Left ventricle myocardium inferior (tissue), 1 donor: ENCODE results near the gene LRRC31. TPM values are rescaled to one million over a fixed set of nuclear protein-coding genes. Genes with fewer than 3 reads are reported as not detected.

Experiments used
- DNase-seq: peaks from one replicate; pipeline ENCODE4 v3.0.0-alpha.2; 2020
- H3K27ac ChIP-seq: fragments of 200-600 bp; replicated peaks from 2 replicates; pipeline ENCODE4 v1.8.0; 2021
- H3K27me3 ChIP-seq: fragments of 200-600 bp; 2 replicates; pipeline ENCODE4 v1.8.0; 2021; ENCODE audit warnings: low read depth
- H3K36me3 ChIP-seq: fragments of 200-600 bp; 2 replicates; pipeline ENCODE4 v1.8.0; 2021
- H3K4me1 ChIP-seq: fragments of 200-600 bp; 2 replicates; pipeline ENCODE4 v1.8.0; 2021
- H3K4me3 ChIP-seq: fragments of 200-600 bp; 2 replicates; pipeline ENCODE4 v1.8.0; 2021; ENCODE audit warnings: mild to moderate bottlenecking, moderate library complexity
- H3K9me3 ChIP-seq: fragments of 200-600 bp; replicated peaks from 2 replicates; pipeline ENCODE4 v1.8.0; 2021
- intact Hi-C: fragments of 100-400 bp; cut with micrococcal nuclease; formaldehyde crosslinking; loops from one replicate; pipeline ENCODE4 v1.11.0; 2022
- total RNA-seq: library from RNA; stranded (reverse); fragmentation: NEBNext Ultra II Directional; extraction: Animal tissue kit (Norgen Biotek cat#: 25700); gene quantifications from one replicate; pipeline ENCODE4 v1.2.1, GENCODE V29; 2021
- TF ChIP-seq, protein P1 (sequence below): fragments of 200-600 bp; IDR thresholded peaks from 2 replicates; pipeline ENCODE4 v1.8.0; 2021; ENCODE audit warnings: antibody characterized with exemption, mild to moderate bottlenecking, borderline replicate concordance
- donor health status: DM: no; HTN: yes; CAD: no; lungs with severe emphysema.

The LRRC31 gene
- total RNA-seq, 1 donor from 2014 or later, result not detected

DNA sequence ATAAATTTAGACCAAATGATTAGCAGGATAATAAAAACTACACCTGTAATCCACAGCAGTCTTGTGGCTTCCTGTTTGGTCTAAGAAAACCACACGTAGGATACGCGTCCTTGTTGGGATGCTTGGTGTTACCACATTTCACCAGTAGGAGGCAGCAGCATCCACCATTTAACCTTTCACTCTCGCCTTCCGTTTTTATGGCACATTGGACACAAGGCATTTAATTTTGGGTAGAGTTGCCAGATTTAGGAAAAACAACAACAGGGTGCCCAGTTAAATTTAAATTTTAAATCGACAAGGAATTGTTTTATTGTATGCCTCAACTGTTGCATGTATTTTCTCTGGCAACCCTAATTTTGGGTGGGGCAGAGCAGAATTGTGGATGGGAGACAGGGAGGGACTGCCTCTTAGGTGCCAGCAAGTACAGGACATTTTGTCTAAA, 6.3 kb downstream of the LRRC31 start:
- Histone ChIP-seq H3K27ac (no peak overlapping the region), H3K9me3 (no peaks in the 10 kb centered on the region), H3K27me3 (peaks cover 7% of the 10 kb centered on the region), H3K4me3 (no peak overlapping the region), H3K36me3 (no peaks in the 10 kb centered on the region), H3K4me1 (peaks cover 5% of the 10 kb centered on the region)
- TF ChIP-seq, protein P1, sequence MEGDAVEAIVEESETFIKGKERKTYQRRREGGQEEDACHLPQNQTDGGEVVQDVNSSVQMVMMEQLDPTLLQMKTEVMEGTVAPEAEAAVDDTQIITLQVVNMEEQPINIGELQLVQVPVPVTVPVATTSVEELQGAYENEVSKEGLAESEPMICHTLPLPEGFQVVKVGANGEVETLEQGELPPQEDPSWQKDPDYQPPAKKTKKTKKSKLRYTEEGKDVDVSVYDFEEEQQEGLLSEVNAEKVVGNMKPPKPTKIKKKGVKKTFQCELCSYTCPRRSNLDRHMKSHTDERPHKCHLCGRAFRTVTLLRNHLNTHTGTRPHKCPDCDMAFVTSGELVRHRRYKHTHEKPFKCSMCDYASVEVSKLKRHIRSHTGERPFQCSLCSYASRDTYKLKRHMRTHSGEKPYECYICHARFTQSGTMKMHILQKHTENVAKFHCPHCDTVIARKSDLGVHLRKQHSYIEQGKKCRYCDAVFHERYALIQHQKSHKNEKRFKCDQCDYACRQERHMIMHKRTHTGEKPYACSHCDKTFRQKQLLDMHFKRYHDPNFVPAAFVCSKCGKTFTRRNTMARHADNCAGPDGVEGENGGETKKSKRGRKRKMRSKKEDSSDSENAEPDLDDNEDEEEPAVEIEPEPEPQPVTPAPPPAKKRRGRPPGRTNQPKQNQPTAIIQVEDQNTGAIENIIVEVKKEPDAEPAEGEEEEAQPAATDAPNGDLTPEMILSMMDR, result peak; percentile 93
- peak; percentile 33 for DNase-seq
- intact Hi-C loops, result loop anchor here (10.0 kb wide), 1 partner anchor 161 kb away; no protein-coding TSS in a partner anchor

DNA sequence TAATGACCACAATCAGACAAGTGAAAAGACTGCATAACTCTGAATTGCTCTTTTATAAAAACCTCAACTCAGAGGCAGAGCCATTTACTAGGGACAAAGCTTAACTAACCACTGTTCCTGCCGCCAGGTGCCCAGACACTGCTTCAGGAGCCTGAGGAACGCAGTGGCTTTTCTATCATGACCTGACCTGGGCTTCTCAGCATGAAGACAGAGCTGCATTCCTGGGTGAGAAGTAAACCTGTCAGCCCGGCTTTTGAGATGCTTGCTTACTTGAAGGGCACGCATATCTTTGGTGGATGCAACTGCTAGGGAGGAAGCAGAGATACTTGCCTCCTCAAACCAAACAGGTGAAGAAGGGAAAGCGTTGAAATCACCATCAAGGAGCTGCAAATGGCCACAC, 7.9 kb downstream of the LRRC31 start:
- peaks cover 15% of the 10 kb centered on the region for H3K27me3 ChIP-seq
- TF ChIP-seq, protein P1, result no peak
- peaks cover 5% of the 10 kb centered on the region for H3K4me1 ChIP-seq
- H3K4me3 ChIP-seq, result no peak overlapping the region
- no peak for DNase-seq
- no peaks in the 10 kb centered on the region for H3K9me3 ChIP-seq
- no peak overlapping the region for H3K27ac ChIP-seq
- H3K36me3 ChIP-seq, result no peaks in the 10 kb centered on the region
- intact Hi-C loops, result loop anchor here (10.0 kb wide), 1 partner anchor 163 kb away; no protein-coding TSS in a partner anchor

DNA sequence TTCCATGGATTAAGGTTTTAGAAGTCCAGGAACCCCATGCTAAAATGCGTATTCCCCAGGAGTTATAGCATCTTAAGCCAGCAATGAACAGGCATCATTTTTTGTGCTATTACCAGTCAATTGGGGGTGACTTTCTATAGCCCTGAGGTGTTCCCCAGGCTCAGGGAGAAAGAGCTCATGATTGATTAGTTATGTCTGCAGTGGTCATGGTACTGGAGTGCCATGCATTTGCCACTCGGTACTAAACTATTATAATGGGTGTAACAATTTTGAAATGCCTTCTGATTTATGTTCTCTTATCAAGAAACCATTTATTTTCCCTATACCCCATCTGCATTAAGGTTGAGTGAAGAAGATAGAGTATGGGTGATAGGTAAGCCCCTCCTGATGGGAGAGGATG, 11.9 kb downstream of the LRRC31 start:
- intact Hi-C loops, result no loop called here
- no peak for DNase-seq
- H3K27me3 ChIP-seq, result peaks cover 15% of the 10 kb centered on the region
- no peaks in the 10 kb centered on the region for H3K36me3 ChIP-seq
- H3K9me3 ChIP-seq, result no peaks in the 10 kb centered on the region
- no peak overlapping the region for H3K4me3 ChIP-seq
- H3K27ac ChIP-seq, result no peak overlapping the region
- TF ChIP-seq, protein P1, result no peak
- H3K4me1 ChIP-seq, result no peaks in the 10 kb centered on the region

DNA sequence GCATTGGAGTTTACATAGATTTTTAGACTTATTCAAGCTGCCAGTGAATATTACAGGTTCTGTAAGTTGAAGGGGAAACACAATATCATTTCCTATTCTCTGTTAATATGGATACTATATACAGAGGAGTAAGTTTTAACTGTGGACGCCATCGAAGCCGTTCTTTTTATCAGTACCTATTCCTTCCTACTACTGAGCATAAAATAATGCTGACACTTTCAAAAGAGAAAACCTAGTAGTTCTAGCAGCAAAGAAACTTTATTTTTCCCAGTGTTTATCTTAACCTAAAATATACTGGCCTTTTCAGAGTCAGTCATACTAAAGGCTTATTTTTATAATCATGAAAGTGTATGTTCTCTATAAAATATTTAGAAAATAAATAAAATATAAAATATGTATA, 14.2 kb downstream of the LRRC31 start:
- intact Hi-C loops, result no loop called here
- no peak overlapping the region for H3K27ac ChIP-seq
- TF ChIP-seq, protein P1, result no peak
- H3K36me3 ChIP-seq, result no peaks in the 10 kb centered on the region
- no peak for DNase-seq
- no peaks in the 10 kb centered on the region for H3K9me3 ChIP-seq
- no peak overlapping the region for H3K4me3 ChIP-seq
- H3K4me1 ChIP-seq, result no peaks in the 10 kb centered on the region
- peaks cover 11% of the 10 kb centered on the region for H3K27me3 ChIP-seq

DNA sequence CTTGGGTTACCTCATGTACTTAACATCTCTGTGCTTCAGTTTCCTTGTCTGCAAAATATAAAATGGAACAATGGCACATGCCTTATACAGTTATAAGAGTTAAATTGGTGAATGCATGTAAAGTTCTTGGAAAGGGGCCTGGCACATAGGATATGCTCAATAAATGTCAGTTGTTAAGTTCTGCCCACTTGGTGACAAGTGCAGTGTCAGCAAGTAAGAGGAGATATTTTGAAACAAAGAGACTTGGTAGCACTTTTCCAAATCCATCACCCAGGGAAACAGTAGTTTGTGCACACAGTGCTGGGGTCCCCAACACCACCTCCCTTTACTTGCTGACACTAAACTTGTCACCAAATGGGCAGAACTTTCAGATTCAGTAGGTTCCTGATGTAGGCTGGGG, 19.1 kb downstream of the LRRC31 start:
- TF ChIP-seq, protein P1, result no peak
- no peaks in the 10 kb centered on the region for H3K9me3 ChIP-seq
- DNase-seq, result no peak
- H3K4me1 ChIP-seq, result no peaks in the 10 kb centered on the region
- H3K36me3 ChIP-seq, result no peaks in the 10 kb centered on the region
- intact Hi-C loops, result no loop called here
- H3K27me3 ChIP-seq, result no peaks in the 10 kb centered on the region
- no peak overlapping the region for H3K27ac ChIP-seq
- no peak overlapping the region for H3K4me3 ChIP-seq
